MM.1S (cell line): ENCODE data around the gene TXLNG.

Source experiments
- CTCF ChIP-seq: fragments of 300-600 bp; sonication (generic); IDR thresholded peaks from 2 replicates; pipeline ENCODE4 v1.5.1; 2016; ENCODE audit warnings: antibody characterized with exemption, low read length, mixed read lengths
- EZH2 ChIP-seq: fragments of 300-600 bp; sonication (generic); optimal IDR thresholded peaks from 2 replicates; pipeline ENCODE3; 2017; ENCODE audit warnings: low read depth, mild to moderate bottlenecking, antibody characterized with exemption, low read length, mixed read lengths
- EZH2phosphoT487 ChIP-seq: fragments of 300-600 bp; sonication (generic); IDR thresholded peaks from 2 replicates; pipeline ENCODE4 v1.6.1; 2018; ENCODE audit warnings: antibody characterized with exemption, low read length

- no peak for TF ChIP-seq CTCF
- no peak for TF ChIP-seq EZH2
- TF ChIP-seq EZH2phosphoT487: no peak
These were observed 2.2 kb downstream of the TXLNG start for GRCh38 chrX:16788477-16788876.
